DOHH2 (cell line): Measurements from ENCODE around the gene CAPN3.

Experiments
- H3F3A ChIP-seq: fragments of 200-600 bp; sonication (generic), shearing (Covaris generic); 2 replicates; pipeline ENCODE4 v1.6.0; 2016; ENCODE audit warnings: antibody characterized with exemption, mild to moderate bottlenecking; ENCODE audit not compliant: control insufficient read depth, insufficient read depth
- H3K27ac ChIP-seq: fragments of 200-600 bp; sonication (generic); 2 replicates; pipeline ENCODE4 v1.5.1; 2014; ENCODE audit warnings: low read depth, mild to moderate bottlenecking, low read length, moderate library complexity
- H3K27me3 ChIP-seq: fragments of 200-600 bp; sonication (generic); 2 replicates; pipeline ENCODE4 v1.6.1; 2014; ENCODE audit warnings: mild to moderate bottlenecking, low read length, mixed read lengths; ENCODE audit not compliant: control insufficient read depth
- H3K36me3 ChIP-seq: fragments of 200-600 bp; sonication (generic); 2 replicates; pipeline ENCODE4 v1.6.1; 2014; ENCODE audit warnings: mild to moderate bottlenecking, low read length, moderate library complexity, mixed read lengths; ENCODE audit not compliant: control insufficient read depth
- H3K4me1 ChIP-seq: fragments of 200-600 bp; sonication (generic); 2 replicates; pipeline ENCODE4 v1.6.1; 2014; ENCODE audit warnings: mild to moderate bottlenecking, low read length, mixed read lengths; ENCODE audit not compliant: control insufficient read depth
- H3K4me2 ChIP-seq: fragments of 200-600 bp; sonication (generic); 2 replicates; pipeline ENCODE4 v1.6.0; 2014; ENCODE audit warnings: mild to moderate bottlenecking, low read length, moderate library complexity
- H3K4me3 ChIP-seq: fragments of 200-600 bp; sonication (generic); 2 replicates; pipeline ENCODE4 v1.5.1; 2014; ENCODE audit warnings: mild to moderate bottlenecking, low read length, mixed read lengths
- H3K79me2 ChIP-seq: fragments of 200-600 bp; sonication (generic); 2 replicates; pipeline ENCODE4 v1.6.1; 2014; ENCODE audit warnings: mild to moderate bottlenecking, low read length, mixed read lengths; ENCODE audit not compliant: control insufficient read depth
- H3K9me2 ChIP-seq: fragments of 200-600 bp; sonication (generic); replicated peaks from 2 replicates; pipeline ENCODE4 v1.6.1; 2014; ENCODE audit warnings: mild to moderate bottlenecking, low read length, mixed read lengths; ENCODE audit not compliant: control insufficient read depth
- H3K9me3 ChIP-seq: fragments of 200-600 bp; sonication (generic); 2 replicates; pipeline ENCODE4 v1.6.1; 2014; ENCODE audit warnings: antibody characterized with exemption, low read length, mixed read lengths; ENCODE audit not compliant: control insufficient read depth, insufficient read depth
- H4K20me1 ChIP-seq: fragments of 200-600 bp; sonication (generic); 2 replicates; pipeline ENCODE4 v1.6.0; 2014; ENCODE audit warnings: low read depth, mild to moderate bottlenecking, antibody characterized with exemption, low read length, moderate library complexity; ENCODE audit not compliant: control insufficient read depth, insufficient read depth
- EZH2phosphoT487 ChIP-seq: fragments of 200-600 bp; sonication (generic); IDR thresholded peaks from 2 replicates; pipeline ENCODE4 v1.6.1; 2017; ENCODE audit warnings: borderline replicate concordance, mild to moderate bottlenecking, antibody characterized with exemption, low read length, moderate library complexity, mixed read lengths
- TF ChIP-seq, protein P1 (sequence below): fragments of 200-600 bp; sonication (generic); IDR thresholded peaks from one replicate; pipeline ENCODE4 v1.5.1; 2014; ENCODE audit warnings: antibody characterized with exemption, mild to moderate bottlenecking, low read depth, low read length; ENCODE audit not compliant: poor library complexity, severe bottlenecking

CAPN3 gene

GRCh38 chr15:42371096-42371495 lies 11.8 kb downstream of the CAPN3 start:
- no peaks in the 10 kb centered on the region for H3F3A ChIP-seq
- no peaks in the 10 kb centered on the region for H4K20me1 ChIP-seq
- H3K36me3 ChIP-seq: no peaks in the 10 kb centered on the region
- no peaks in the 10 kb centered on the region for H3K4me1 ChIP-seq
- TF ChIP-seq EZH2phosphoT487: no peak
- TF ChIP-seq, protein P1, sequence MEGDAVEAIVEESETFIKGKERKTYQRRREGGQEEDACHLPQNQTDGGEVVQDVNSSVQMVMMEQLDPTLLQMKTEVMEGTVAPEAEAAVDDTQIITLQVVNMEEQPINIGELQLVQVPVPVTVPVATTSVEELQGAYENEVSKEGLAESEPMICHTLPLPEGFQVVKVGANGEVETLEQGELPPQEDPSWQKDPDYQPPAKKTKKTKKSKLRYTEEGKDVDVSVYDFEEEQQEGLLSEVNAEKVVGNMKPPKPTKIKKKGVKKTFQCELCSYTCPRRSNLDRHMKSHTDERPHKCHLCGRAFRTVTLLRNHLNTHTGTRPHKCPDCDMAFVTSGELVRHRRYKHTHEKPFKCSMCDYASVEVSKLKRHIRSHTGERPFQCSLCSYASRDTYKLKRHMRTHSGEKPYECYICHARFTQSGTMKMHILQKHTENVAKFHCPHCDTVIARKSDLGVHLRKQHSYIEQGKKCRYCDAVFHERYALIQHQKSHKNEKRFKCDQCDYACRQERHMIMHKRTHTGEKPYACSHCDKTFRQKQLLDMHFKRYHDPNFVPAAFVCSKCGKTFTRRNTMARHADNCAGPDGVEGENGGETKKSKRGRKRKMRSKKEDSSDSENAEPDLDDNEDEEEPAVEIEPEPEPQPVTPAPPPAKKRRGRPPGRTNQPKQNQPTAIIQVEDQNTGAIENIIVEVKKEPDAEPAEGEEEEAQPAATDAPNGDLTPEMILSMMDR: no peak
- H3K4me3 ChIP-seq: no peak overlapping the region
- no peak overlapping the region for H3K27ac ChIP-seq
- no peaks in the 10 kb centered on the region for H3K9me2 ChIP-seq
- no peak overlapping the region for H3K4me2 ChIP-seq
- H3K9me3 ChIP-seq: no peaks in the 10 kb centered on the region
- H3K27me3 ChIP-seq: no peaks in the 10 kb centered on the region; the same call in 1 of the 2 replicates
- no peaks in the 10 kb centered on the region for H3K79me2 ChIP-seq

DNA sequence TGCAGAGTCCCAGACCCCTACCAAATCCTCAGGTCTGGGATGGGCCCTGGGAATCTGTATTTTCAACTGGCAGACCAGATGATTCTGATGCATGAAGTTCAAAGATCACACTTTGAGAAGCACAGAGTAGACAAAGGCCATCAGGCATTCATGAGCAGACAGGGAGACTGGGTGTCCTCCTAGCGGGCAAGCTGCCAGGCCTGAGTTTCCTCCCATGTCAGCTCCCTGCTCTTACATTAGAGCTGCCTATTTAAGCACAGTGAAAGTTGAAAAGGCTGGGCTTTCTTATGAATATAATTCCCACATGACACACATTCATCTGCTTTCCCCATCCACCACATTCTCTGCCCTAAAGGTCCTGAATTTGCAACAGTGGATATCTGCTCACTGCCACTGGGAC lies 14.0 kb downstream of the CAPN3 start:
- TF ChIP-seq, protein P1: no peak
- TF ChIP-seq EZH2phosphoT487: no peak
- H3K9me2 ChIP-seq: no peaks in the 10 kb centered on the region
- no peaks in the 10 kb centered on the region for H3K4me1 ChIP-seq
- H3K27ac ChIP-seq: no peak overlapping the region
- H3K36me3 ChIP-seq: no peaks in the 10 kb centered on the region
- no peaks in the 10 kb centered on the region for H3K27me3 ChIP-seq
- no peaks in the 10 kb centered on the region for H3K79me2 ChIP-seq
- H3K9me3 ChIP-seq: peaks cover 9% of the 10 kb centered on the region; the same call in 1 of the 2 replicates
- no peaks in the 10 kb centered on the region for H4K20me1 ChIP-seq
- no peak overlapping the region for H3K4me3 ChIP-seq
- no peaks in the 10 kb centered on the region for H3F3A ChIP-seq
- no peak overlapping the region for H3K4me2 ChIP-seq

DNA sequence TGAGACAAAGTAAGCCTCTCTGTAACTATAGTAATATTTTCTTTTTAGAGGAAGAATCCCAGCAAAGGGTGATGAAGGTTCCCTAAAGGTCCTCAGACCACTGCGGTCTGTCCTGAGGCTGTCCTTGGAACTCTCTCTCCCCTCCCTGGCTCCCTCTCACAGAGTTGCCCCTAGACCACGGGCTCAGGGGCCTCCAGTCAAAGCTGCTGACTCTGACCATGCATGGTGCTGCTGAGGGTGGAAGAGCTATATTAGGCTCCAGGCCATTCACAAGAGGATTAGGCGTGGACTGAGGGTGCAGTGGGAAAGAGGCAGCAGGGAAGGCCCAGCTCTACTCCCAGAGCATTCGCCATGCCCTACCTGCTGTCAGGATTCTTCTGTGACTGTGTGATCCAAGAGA lies 14.6 kb downstream of the CAPN3 start:
- H4K20me1 ChIP-seq: no peaks in the 10 kb centered on the region
- no peak overlapping the region for H3K4me3 ChIP-seq
- TF ChIP-seq, protein P1: no peak
- no peak for TF ChIP-seq EZH2phosphoT487
- H3K4me1 ChIP-seq: no peaks in the 10 kb centered on the region
- H3K9me2 ChIP-seq: no peaks in the 10 kb centered on the region
- H3K4me2 ChIP-seq: no peak overlapping the region
- H3K36me3 ChIP-seq: no peaks in the 10 kb centered on the region
- H3K27me3 ChIP-seq: no peaks in the 10 kb centered on the region
- no peaks in the 10 kb centered on the region for H3K79me2 ChIP-seq
- no peak overlapping the region for H3K27ac ChIP-seq
- no peaks in the 10 kb centered on the region for H3F3A ChIP-seq
- H3K9me3 ChIP-seq: peaks cover 9% of the 10 kb centered on the region; the same call in 1 of the 2 replicates
